ENCODE data around the gene CKB.

Gene CKB

GRCh38 chr14:103546652-103547454, 24.2 kb upstream of the CKB start:
- peak; percentile 81 for ATAC-seq
- TF ChIP-seq TOX (CRISPR knock-in tag; IDR thresholded peaks at IDR 0.05; ENCODE audit: borderline replicate concordance) (no peak), ZNF8 (CRISPR knock-in tag; IDR thresholded peaks at IDR 0.05) (no peak), POU6F1 (CRISPR knock-in tag; IDR thresholded peaks at IDR 0.05; ENCODE audit: borderline replicate concordance, low read depth) (no peak), CSRNP3 (CRISPR knock-in tag; IDR thresholded peaks at IDR 0.05) (no peak), SNAI2 (CRISPR knock-in tag; IDR thresholded peaks at IDR 0.05) (peak; percentile 58; the same call in 1 of the 2 replicates), CSDC2 (CRISPR knock-in tag; IDR thresholded peaks at IDR 0.05) (no peak), PPARA (CRISPR knock-in tag; IDR thresholded peaks at IDR 0.05; ENCODE audit: borderline replicate concordance) (no peak)

GRCh38 chr14:103545915-103546651, 23.5 kb upstream of the CKB start:
- TF ChIP-seq GLIS3 (CRISPR knock-in tag; IDR thresholded peaks at IDR 0.05): no peak
- TF ChIP-seq CSRNP3 (CRISPR knock-in tag; IDR thresholded peaks at IDR 0.05): no peak
- TF ChIP-seq PATZ1 (CRISPR knock-in tag; IDR thresholded peaks at IDR 0.05; ENCODE audit: borderline replicate concordance): no peak
- no peak for TF ChIP-seq TSHZ2 (CRISPR knock-in tag; IDR thresholded peaks at IDR 0.05)
- no peak for TF ChIP-seq ZNF8 (CRISPR knock-in tag; IDR thresholded peaks at IDR 0.05)
- TF ChIP-seq PPARA (CRISPR knock-in tag; IDR thresholded peaks at IDR 0.05; ENCODE audit: borderline replicate concordance): no peak
- TF ChIP-seq TOX (CRISPR knock-in tag; IDR thresholded peaks at IDR 0.05; ENCODE audit: borderline replicate concordance): no peak
- no peak for TF ChIP-seq SNAI2 (CRISPR knock-in tag; IDR thresholded peaks at IDR 0.05)
- no peak for TF ChIP-seq ZNF70 (CRISPR knock-in tag; IDR thresholded peaks at IDR 0.05)
- no peak for TF ChIP-seq ZC3H10 (CRISPR knock-in tag; IDR thresholded peaks at IDR 0.05)
- TF ChIP-seq ARNTL (CRISPR knock-in tag; IDR thresholded peaks at IDR 0.05; ENCODE audit: borderline replicate concordance, low read depth): no peak
- no peak for TF ChIP-seq CSDC2 (CRISPR knock-in tag; IDR thresholded peaks at IDR 0.05)
- no peak for ATAC-seq

GRCh38 chr14:103545219-103545914, 22.7 kb upstream of the CKB start:
- no peak for ATAC-seq
- TF ChIP-seq ZNF70 (CRISPR knock-in tag; IDR thresholded peaks at IDR 0.05) (no peak), RARB (CRISPR knock-in tag; IDR thresholded peaks at IDR 0.05) (no peak), ZFP30 (CRISPR knock-in tag; IDR thresholded peaks at IDR 0.05) (no peak), ZC3H10 (CRISPR knock-in tag; IDR thresholded peaks at IDR 0.05) (no peak), SNAI2 (CRISPR knock-in tag; IDR thresholded peaks at IDR 0.05) (no peak), ARNTL (CRISPR knock-in tag; IDR thresholded peaks at IDR 0.05; ENCODE audit: borderline replicate concordance, low read depth) (no peak), BACH2 (CRISPR knock-in tag; IDR thresholded peaks at IDR 0.05; ENCODE audit: borderline replicate concordance) (no peak), CREB5 (CRISPR knock-in tag; IDR thresholded peaks at IDR 0.05; ENCODE audit: low read depth) (no peak), ZFP3 (CRISPR knock-in tag; IDR thresholded peaks at IDR 0.05) (no peak), PPARA (CRISPR knock-in tag; IDR thresholded peaks at IDR 0.05; ENCODE audit: borderline replicate concordance) (no peak), ZNF8 (CRISPR knock-in tag; IDR thresholded peaks at IDR 0.05) (no peak), ZNF565 (CRISPR knock-in tag; conservative IDR thresholded peaks at IDR 0.05; ENCODE audit: low read depth) (no peak), GLIS3 (CRISPR knock-in tag; IDR thresholded peaks at IDR 0.05) (no peak), TCF4 (CRISPR knock-in tag; IDR thresholded peaks at IDR 0.05; ENCODE audit: borderline replicate concordance) (no peak)

All from SK-N-SH treated with all-trans-retinoic acid at 6 μM for 48 hours (cell line).